Activated CD4-positive, alpha-beta T cell treated with anti-CD3 and anti-CD28 coated beads, Interleukin-2, amount 50 U/mL, for 1 hour (primary cell): Measurements from ENCODE around the gene ZCCHC24.

Source experiments
- DNase-seq: peaks from one replicate; pipeline ENCODE4 v3.0.0-alpha.2; 2020

ZCCHC24 gene

GRCh38 chr10:79430936-79431335 is 14.5 kb downstream of the ZCCHC24 start:
- DNase-seq: no peak

GRCh38 chr10:79430325-79430905 is 15.0 kb downstream of the ZCCHC24 start:
- DNase-seq: no peak

GRCh38 chr10:79429751-79430150 is 15.7 kb downstream of the ZCCHC24 start:
- DNase-seq: no peak

GRCh38 chr10:79427965-79428364 is 17.5 kb downstream of the ZCCHC24 start:
- DNase-seq: no peak

GRCh38 chr10:79425074-79425532 is 20.3 kb downstream of the ZCCHC24 start:
- no peak for DNase-seq

- DNase-seq: no peak
Measured at GRCh38 chr10:79424221-79425073, 21.0 kb downstream of the ZCCHC24 start.

GRCh38 chr10:79422178-79422892 is 23.1 kb downstream of the ZCCHC24 start:
- DNase-seq: no peak

GRCh38 chr10:79420974-79421688 is 24.3 kb downstream of the ZCCHC24 start:
- no peak for DNase-seq

GRCh38 chr10:79418886-79419595 is 26.4 kb downstream of the ZCCHC24 start:
- DNase-seq: no peak

- DNase-seq: no peak
Measured at GRCh38 chr10:79418274-79418673, 27.1 kb downstream of the ZCCHC24 start.

- DNase-seq: no peak
Measured at GRCh38 chr10:79417731-79418130, 27.7 kb downstream of the ZCCHC24 start.

GRCh38 chr10:79417266-79417665 is 28.2 kb downstream of the ZCCHC24 start:
- DNase-seq: no peak

GRCh38 chr10:79416578-79417255 is 28.7 kb downstream of the ZCCHC24 start:
- no peak for DNase-seq

GRCh38 chr10:79415736-79416577 is 29.5 kb downstream of the ZCCHC24 start:
- DNase-seq: no peak

- DNase-seq: no peak
Measured at GRCh38 chr10:79414714-79415113, 30.7 kb downstream of the ZCCHC24 start.

- DNase-seq: no peak
Measured at GRCh38 chr10:79413196-79413595, 32.2 kb downstream of the ZCCHC24 start.

- DNase-seq: no peak
Measured at GRCh38 chr10:79412516-79412915, 32.9 kb downstream of the ZCCHC24 start.

- DNase-seq: no peak
Measured at GRCh38 chr10:79411546-79412495, 33.6 kb downstream of the ZCCHC24 start.

- no peak for DNase-seq
Measured at GRCh38 chr10:79410315-79411094, 34.9 kb downstream of the ZCCHC24 start.
